SK-N-SH treated with all-trans-retinoic acid at 6 μM for 48 hours (cell line): ENCODE data around the gene LY86.

ENCODE experiments used
- ATAC-seq: fragments of 200-7000 bp; cut with Tn5 transposase; 3 replicates; pipeline ENCODE4 v1.9.1; 2020; ENCODE audit warnings: mild to moderate bottlenecking, moderate library complexity
- ARNTL ChIP-seq: fragments of 450-650 bp; formaldehyde crosslinking; IDR thresholded peaks from 2 replicates; pipeline ENCODE4 v1.5.0; 2020; ENCODE audit warnings: low read depth, mild to moderate bottlenecking, moderate library complexity, borderline replicate concordance
- BACH2 ChIP-seq: fragments of 250-450 bp; sonication (Bioruptor Pico); IDR thresholded peaks from 2 replicates; pipeline ENCODE4 v1.9.0; 2021; ENCODE audit warnings: mild to moderate bottlenecking, borderline replicate concordance
- CREB5 ChIP-seq: fragments of 250-450 bp; sonication (Bioruptor Pico); IDR thresholded peaks from 2 replicates; pipeline ENCODE4 v1.5.1; 2020; ENCODE audit warnings: low read depth, mild to moderate bottlenecking, moderate library complexity
- CSDC2 ChIP-seq: fragments of 250-450 bp; sonication (Bioruptor Pico); IDR thresholded peaks from 2 replicates; pipeline ENCODE4 v1.5.0; 2020; ENCODE audit warnings: mild to moderate bottlenecking, moderate library complexity
- CSRNP3 ChIP-seq: fragments of 250-450 bp; sonication (Bioruptor Pico); IDR thresholded peaks from 2 replicates; pipeline ENCODE4 v1.5.1; 2021; ENCODE audit warnings: mild to moderate bottlenecking, moderate library complexity
- ESRRG ChIP-seq: fragments of 250-450 bp; sonication (Bioruptor Pico); IDR thresholded peaks from 2 replicates; pipeline ENCODE4 v1.6.1; 2021; ENCODE audit warnings: mild to moderate bottlenecking
- GLIS3 ChIP-seq: fragments of 250-450 bp; sonication (Bioruptor Pico); IDR thresholded peaks from 2 replicates; pipeline ENCODE4 v1.5.0; 2020; ENCODE audit warnings: mild to moderate bottlenecking, moderate library complexity
- PATZ1 ChIP-seq: fragments of 250-450 bp; sonication (Bioruptor Pico); IDR thresholded peaks from 2 replicates; pipeline ENCODE4 v1.8.0; 2020; ENCODE audit warnings: mild to moderate bottlenecking, moderate library complexity, borderline replicate concordance
- POU6F1 ChIP-seq: fragments of 250-450 bp; sonication (Bioruptor Pico); IDR thresholded peaks from 2 replicates; pipeline ENCODE4 v1.8.0; 2021; ENCODE audit warnings: low read depth, mild to moderate bottlenecking, moderate library complexity, borderline replicate concordance
- PPARA ChIP-seq: fragments of 250-450 bp; sonication (Bioruptor Pico); IDR thresholded peaks from 2 replicates; pipeline ENCODE4 v1.5.0; 2020; ENCODE audit warnings: mild to moderate bottlenecking, borderline replicate concordance
- RARB ChIP-seq: fragments of 250-450 bp; sonication (Bioruptor Pico); IDR thresholded peaks from 2 replicates; pipeline ENCODE4 v1.8.0; 2021; ENCODE audit warnings: mild to moderate bottlenecking, moderate library complexity
- SNAI2 ChIP-seq: fragments of 250-450 bp; sonication (Bioruptor Pico); IDR thresholded peaks from 2 replicates; pipeline ENCODE4 v1.5.0; 2020; ENCODE audit warnings: mild to moderate bottlenecking, moderate library complexity
- TCF4 ChIP-seq: fragments of 250-450 bp; sonication (Bioruptor Pico); IDR thresholded peaks from 2 replicates; pipeline ENCODE4 v1.8.0; 2021; ENCODE audit warnings: mild to moderate bottlenecking, moderate library complexity, borderline replicate concordance
- TOX ChIP-seq: fragments of 250-450 bp; sonication (Bioruptor Pico); IDR thresholded peaks from 2 replicates; pipeline ENCODE4 v1.8.0; 2021; ENCODE audit warnings: mild to moderate bottlenecking, moderate library complexity, borderline replicate concordance
- TSHZ2 ChIP-seq: fragments of 250-450 bp; sonication (Bioruptor Pico); IDR thresholded peaks from 2 replicates; pipeline ENCODE4 v1.5.0; 2020; ENCODE audit warnings: mild to moderate bottlenecking, moderate library complexity
- ZC3H10 ChIP-seq: fragments of 250-450 bp; sonication (Bioruptor Pico); IDR thresholded peaks from 2 replicates; pipeline ENCODE4 v1.5.1; 2021; ENCODE audit warnings: mild to moderate bottlenecking, moderate library complexity
- ZFP3 ChIP-seq: fragments of 250-450 bp; sonication (Bioruptor Pico); IDR thresholded peaks from 2 replicates; pipeline ENCODE4 v1.5.0; 2020; ENCODE audit warnings: mild to moderate bottlenecking, moderate library complexity
- ZFP30 ChIP-seq: fragments of 450-650 bp; formaldehyde crosslinking; IDR thresholded peaks from 2 replicates; pipeline ENCODE4 v1.5.0; 2022; ENCODE audit warnings: mild to moderate bottlenecking, moderate library complexity
- ZNF565 ChIP-seq: fragments of 450-650 bp; formaldehyde crosslinking; conservative IDR thresholded peaks from 2 replicates; pipeline ENCODE4 v1.5.0; 2020; ENCODE audit warnings: low read depth, mild to moderate bottlenecking, moderate library complexity
- ZNF70 ChIP-seq: fragments of 450-650 bp; formaldehyde crosslinking; IDR thresholded peaks from 2 replicates; pipeline ENCODE4 v1.5.0; 2020; ENCODE audit warnings: mild to moderate bottlenecking, moderate library complexity
- ZNF8 ChIP-seq: fragments of 450-650 bp; formaldehyde crosslinking; IDR thresholded peaks from 2 replicates; pipeline ENCODE4 v1.5.0; 2020; ENCODE audit warnings: mild to moderate bottlenecking, moderate library complexity

The LY86 gene

GRCh38 chr6:6695625-6696276 is 107.2 kb downstream of the LY86 start:
- TF ChIP-seq ZNF8 (CRISPR knock-in tag) (no peak), ZNF70 (CRISPR knock-in tag) (no peak), TOX (CRISPR knock-in tag) (no peak), PATZ1 (CRISPR knock-in tag) (no peak), ZFP30 (no peak), ARNTL (no peak), ZFP3 (no peak), ZC3H10 (no peak), BACH2 (CRISPR knock-in tag) (no peak), TSHZ2 (CRISPR knock-in tag) (no peak), TCF4 (CRISPR knock-in tag) (no peak), ZNF565 (CRISPR knock-in tag) (no peak), CSDC2 (no peak), RARB (CRISPR knock-in tag) (no peak), PPARA (CRISPR knock-in tag) (no peak), POU6F1 (CRISPR knock-in tag) (no peak), CSRNP3 (no peak)
- ATAC-seq, result no peak

GRCh38 chr6:6696867-6697531 is 108.5 kb downstream of the LY86 start:
- ATAC-seq, result no peak
- TF ChIP-seq ZFP30 (no peak), ZNF565 (CRISPR knock-in tag) (no peak), GLIS3 (no peak), CSDC2 (no peak), PATZ1 (CRISPR knock-in tag) (no peak), ZFP3 (no peak), ESRRG (no peak), TCF4 (CRISPR knock-in tag) (no peak), SNAI2 (CRISPR knock-in tag) (no peak), ZNF70 (CRISPR knock-in tag) (no peak), TOX (CRISPR knock-in tag) (no peak), CREB5 (CRISPR knock-in tag) (no peak), ARNTL (no peak), BACH2 (CRISPR knock-in tag) (no peak), ZC3H10 (no peak), TSHZ2 (CRISPR knock-in tag) (no peak), POU6F1 (CRISPR knock-in tag) (no peak)
